Cardiac fibroblast (primary cell): ENCODE measurements around the gene NKAIN2.
"Not testable (repeated sequence)": the region's sequence is repeated elsewhere in the genome, so short reads cannot be mapped to it uniquely, and the experiment has no call there.

Source experiments
- DNase-seq, 2 donors: peaks; one replicate each; pipeline versions ENCODE4 v3.0.0 to v3.0.0-alpha.2; 2010; ENCODE audit warnings: low read depth in 2 of 2
- H3K4me3 ChIP-seq, 2 donors: replicated peaks in 1 of 2; 1 replicate in 1 of 2; 2 replicates in 1 of 2; pipeline ENCODE4 v1.5.1; 2011; ENCODE audit warnings: low read depth in 2 of 2, low read length in 2 of 2, mild to moderate bottlenecking in 2 of 2, moderate library complexity in 1 of 2
- TF ChIP-seq, protein P1 (sequence below): IDR thresholded peaks from one replicate; pipeline ENCODE4 v1.5.1; 2011; ENCODE audit warnings: low read depth, mild to moderate bottlenecking, low read length, inconsistent platforms

NKAIN2 gene

DNA sequence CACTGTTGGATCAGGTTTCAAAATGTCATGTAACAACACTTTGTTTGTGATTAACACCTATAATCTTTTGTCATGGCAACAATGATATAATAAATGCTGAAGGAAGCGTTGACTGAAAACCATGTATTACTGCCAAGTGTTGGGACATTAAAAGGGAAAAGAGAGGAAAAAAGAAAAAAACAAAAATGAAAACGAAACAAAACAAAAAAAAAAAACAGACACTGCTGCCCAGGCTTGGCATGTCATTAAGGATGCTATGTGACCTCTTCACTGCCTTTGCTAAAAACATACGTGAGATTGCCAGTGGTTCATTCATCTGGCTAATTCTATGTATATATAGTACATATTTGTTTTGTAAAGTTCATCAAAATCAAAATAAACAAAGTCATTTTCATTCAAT lies 641.9 kb downstream of the NKAIN2 start:
- H3K4me3 ChIP-seq: no peak overlapping the region
- TF ChIP-seq, protein P1, sequence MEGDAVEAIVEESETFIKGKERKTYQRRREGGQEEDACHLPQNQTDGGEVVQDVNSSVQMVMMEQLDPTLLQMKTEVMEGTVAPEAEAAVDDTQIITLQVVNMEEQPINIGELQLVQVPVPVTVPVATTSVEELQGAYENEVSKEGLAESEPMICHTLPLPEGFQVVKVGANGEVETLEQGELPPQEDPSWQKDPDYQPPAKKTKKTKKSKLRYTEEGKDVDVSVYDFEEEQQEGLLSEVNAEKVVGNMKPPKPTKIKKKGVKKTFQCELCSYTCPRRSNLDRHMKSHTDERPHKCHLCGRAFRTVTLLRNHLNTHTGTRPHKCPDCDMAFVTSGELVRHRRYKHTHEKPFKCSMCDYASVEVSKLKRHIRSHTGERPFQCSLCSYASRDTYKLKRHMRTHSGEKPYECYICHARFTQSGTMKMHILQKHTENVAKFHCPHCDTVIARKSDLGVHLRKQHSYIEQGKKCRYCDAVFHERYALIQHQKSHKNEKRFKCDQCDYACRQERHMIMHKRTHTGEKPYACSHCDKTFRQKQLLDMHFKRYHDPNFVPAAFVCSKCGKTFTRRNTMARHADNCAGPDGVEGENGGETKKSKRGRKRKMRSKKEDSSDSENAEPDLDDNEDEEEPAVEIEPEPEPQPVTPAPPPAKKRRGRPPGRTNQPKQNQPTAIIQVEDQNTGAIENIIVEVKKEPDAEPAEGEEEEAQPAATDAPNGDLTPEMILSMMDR: no peak
- no peak for DNase-seq

DNA sequence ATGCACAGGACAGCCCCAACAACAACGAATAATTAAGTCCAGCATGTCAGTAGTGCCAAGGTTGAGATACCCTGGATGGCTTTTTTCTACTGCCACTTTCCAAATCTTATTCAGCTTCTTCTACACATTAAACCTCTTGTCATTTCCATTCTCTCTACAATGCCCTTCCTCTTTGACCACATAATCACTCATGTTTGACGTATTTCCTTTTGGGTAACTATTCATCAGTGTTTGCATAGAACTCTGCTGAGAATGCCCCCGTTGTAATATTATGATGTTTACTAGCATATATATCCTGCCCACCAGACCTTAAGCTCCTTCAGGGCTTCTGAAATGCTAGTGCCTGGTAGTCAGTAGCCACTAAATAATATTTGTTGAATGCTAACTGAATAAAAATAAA lies 643.3 kb downstream of the NKAIN2 start:
- no peak for DNase-seq
- TF ChIP-seq, protein P1: no peak
- H3K4me3 ChIP-seq: no peak overlapping the region

DNA sequence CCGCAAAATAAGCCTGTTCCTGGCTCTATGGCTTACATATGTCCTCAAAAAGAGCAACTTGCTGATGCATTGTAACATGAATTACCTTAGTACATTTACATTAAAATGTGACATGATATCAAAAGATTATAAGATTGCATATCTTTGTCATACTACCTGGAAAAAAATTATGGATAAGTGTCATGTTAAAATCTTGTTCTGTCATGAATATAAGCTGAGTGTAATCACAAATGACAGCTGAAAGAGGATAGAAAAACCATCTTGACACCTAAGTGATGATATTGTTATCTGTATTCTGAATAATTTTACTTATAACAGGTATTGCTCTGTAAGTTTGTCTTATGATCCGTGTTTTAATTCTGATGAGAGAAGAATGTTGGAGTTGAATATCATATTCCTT lies 655.6 kb downstream of the NKAIN2 start:
- TF ChIP-seq, protein P1: no peak
- DNase-seq: no peak
- no peak overlapping the region for H3K4me3 ChIP-seq

DNA sequence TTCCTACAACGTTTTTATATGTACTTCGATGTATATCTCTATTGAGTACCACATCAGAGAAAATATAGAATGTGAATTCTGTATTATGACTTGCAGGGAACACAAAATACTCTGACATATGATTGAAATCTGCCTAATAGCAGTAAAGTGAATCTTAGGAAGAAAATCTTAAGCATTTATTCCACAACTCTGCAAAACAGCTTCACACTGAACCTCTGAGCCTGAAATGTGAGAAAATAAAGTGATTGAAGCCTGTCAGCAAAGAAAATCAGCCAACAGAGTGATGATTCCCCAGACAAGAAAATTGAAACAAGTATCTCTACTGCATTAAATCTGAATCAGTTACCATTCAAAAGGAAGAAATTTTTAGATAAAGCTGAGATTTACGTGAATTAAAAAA lies 659.1 kb downstream of the NKAIN2 start:
- no peak for DNase-seq
- no peak overlapping the region for H3K4me3 ChIP-seq
- TF ChIP-seq, protein P1: no peak

DNA sequence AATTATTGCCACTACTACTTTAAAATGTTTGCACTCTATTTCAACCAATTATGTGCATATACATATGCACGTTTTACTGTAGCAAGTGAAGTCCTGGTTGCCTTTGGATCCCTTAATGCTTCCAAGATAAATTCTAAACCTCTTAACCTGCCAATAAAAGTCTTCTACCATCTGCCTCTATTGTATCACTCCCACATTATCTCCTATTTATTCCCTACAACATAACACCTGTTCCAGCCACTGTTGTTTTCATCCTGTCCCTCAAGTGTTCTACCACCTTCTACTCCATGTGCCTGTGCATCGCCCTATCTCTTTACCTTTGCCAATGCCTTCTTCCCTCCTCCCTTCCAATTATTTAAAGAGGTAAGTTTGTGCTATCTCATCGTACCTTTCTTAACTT lies 659.6 kb downstream of the NKAIN2 start:
- no peak for DNase-seq
- H3K4me3 ChIP-seq: no peak overlapping the region
- TF ChIP-seq, protein P1: no peak

DNA sequence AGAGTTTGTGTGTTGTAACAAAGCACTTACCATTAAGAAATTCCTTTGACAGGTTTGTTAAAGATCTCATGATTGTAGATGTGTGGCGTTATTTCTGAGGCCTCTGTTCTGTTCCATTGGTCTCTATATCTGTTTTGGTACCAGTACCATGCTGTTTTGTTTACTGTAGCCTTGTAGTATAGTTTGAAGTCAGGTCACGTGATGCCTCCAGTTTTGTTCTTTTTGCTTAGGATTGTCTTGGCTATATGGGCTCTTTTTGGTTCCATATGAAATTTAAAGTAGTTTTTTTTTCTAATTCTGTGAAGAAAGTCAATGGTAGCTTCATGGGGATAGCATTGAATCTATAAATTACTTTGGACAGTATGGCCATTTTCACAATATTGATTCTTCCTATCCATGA lies 660.9 kb downstream of the NKAIN2 start:
- DNase-seq, H3K4me3 ChIP-seq: not testable (repeated sequence)

DNA sequence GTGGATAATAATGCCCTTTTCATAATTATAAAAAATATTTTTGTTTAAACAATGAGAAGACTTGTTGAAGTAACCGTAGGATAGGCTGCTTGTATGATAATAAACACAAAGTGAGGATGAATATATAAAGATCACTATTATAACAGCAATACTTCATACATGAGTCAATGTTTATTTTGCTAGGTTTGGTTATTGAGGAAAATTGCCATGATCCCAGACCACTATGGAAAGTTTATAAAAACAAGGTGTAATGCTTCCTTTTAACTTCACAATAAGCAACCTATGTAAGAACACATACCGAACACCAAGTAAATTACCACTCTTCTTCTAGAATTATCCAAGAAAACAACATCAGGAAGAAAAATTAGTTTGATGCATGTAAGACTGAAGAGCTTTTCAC lies 663.3 kb downstream of the NKAIN2 start:
- TF ChIP-seq, protein P1: no peak
- H3K4me3 ChIP-seq: no peak overlapping the region
- no peak for DNase-seq
